Measurements from ENCODE around the gene MGAT5. TPM values are rescaled to one million over a fixed set of nuclear protein-coding genes. Genes with fewer than 3 reads are reported as not detected.
A peak's percentile ranks its signal among the peaks of the same experiment; 100 is the strongest.

MGAT5 gene
- total RNA-seq, 1 experiment from 2014 or later, result 34.0 TPM

- Histone ChIP-seq H3K27me3 (ENCODE audit: insufficient read depth, low read length) (no peaks in the 10 kb centered on the region), H3K4me1 (ENCODE audit: control insufficient read depth in 1 of 2, insufficient read depth in 2 of 2, low read length in 2 of 2) (no peaks in the 10 kb centered on the region; a peak in 1 of 4 replicates), H3K4me2 (ENCODE audit: low read length) (no peak overlapping the region), H3K9me2 (ENCODE audit: insufficient read depth) (no peaks in the 10 kb centered on the region), H2AFZ (ENCODE audit: low read depth, low read length, poor library complexity, severe bottlenecking) (no peak overlapping the region), H3K79me2 (ENCODE audit: insufficient read depth, low read length) (no peaks in the 10 kb centered on the region), H3K9ac (ENCODE audit: low read length) (no peak overlapping the region), H3K36me3 (ENCODE audit: control insufficient read depth in 1 of 2, insufficient read depth in 2 of 2, low read length in 2 of 2) (no peaks in the 10 kb centered on the region), H4K20me1 (ENCODE audit: insufficient read depth) (no peaks in the 10 kb centered on the region), H3K4me3 (replicated peaks in 1 of 2; ENCODE audit: low read depth in 1 of 2, low read length in 2 of 2) (no peak overlapping the region), H3K27ac (ENCODE audit: low read depth, low read length) (no peak overlapping the region), H3K9me3 (ENCODE audit: control insufficient read depth in 1 of 2, insufficient read depth in 1 of 2, low read depth in 1 of 2, low read length in 2 of 2) (no peaks in the 10 kb centered on the region)
- CTCF ChIA-PET, result no interaction called here
- no peak for TF ChIP-seq POLR2A (IDR thresholded peaks at IDR 0.05; ENCODE audit: borderline replicate concordance, extremely low read depth, insufficient read depth, insufficient read length)
- TF ChIP-seq ZNF274 (IDR thresholded peaks at IDR 0.05; ENCODE audit: low read depth, low read length), result no peak
- ATAC-seq (0 out of 2 replicates have a peak, but pooled peaks have one; percentile 33), DNase-seq (ENCODE audit: low read depth, low spot score) (no peak)
- BruUV-seq (replicated peaks), result no TSS peak
- intact Hi-C loops (cut with micrococcal nuclease), result no loop called here
- RAD21 ChIA-PET (ENCODE audit: low non-redundant PET in 1 of 2, low total read pairs in 2 of 2, uncharacterized antibody in 2 of 2, unreplicated experiment in 2 of 2), result no interaction called here
- POLR2A ChIA-PET, result no interaction called here
These were observed 114.3 kb downstream of the MGAT5 start for GRCh38 chr2:134368009-134368817.

- no peak for DNase-seq (ENCODE audit: low read depth, low spot score)
- Histone ChIP-seq H3K9me3 (ENCODE audit: control insufficient read depth in 1 of 2, insufficient read depth in 1 of 2, low read depth in 1 of 2, low read length in 2 of 2) (no peaks in the 10 kb centered on the region), H3K9me2 (ENCODE audit: insufficient read depth) (no peaks in the 10 kb centered on the region), H3K27me3 (ENCODE audit: insufficient read depth, low read length) (no peaks in the 10 kb centered on the region), H3K4me1 (ENCODE audit: control insufficient read depth in 1 of 2, insufficient read depth in 2 of 2, low read length in 2 of 2) (no peaks in the 10 kb centered on the region; a peak in 1 of 4 replicates), H3K4me3 (replicated peaks in 1 of 2; ENCODE audit: low read depth in 1 of 2, low read length in 2 of 2) (no peak overlapping the region), H3K4me2 (ENCODE audit: low read length) (no peak overlapping the region), H4K20me1 (ENCODE audit: insufficient read depth) (no peaks in the 10 kb centered on the region), H2AFZ (ENCODE audit: low read depth, low read length, poor library complexity, severe bottlenecking) (no peak overlapping the region), H3K9ac (ENCODE audit: low read length) (no peak overlapping the region), H3K79me2 (ENCODE audit: insufficient read depth, low read length) (no peaks in the 10 kb centered on the region), H3K27ac (ENCODE audit: low read depth, low read length) (no peak overlapping the region), H3K36me3 (ENCODE audit: control insufficient read depth in 1 of 2, insufficient read depth in 2 of 2, low read length in 2 of 2) (no peaks in the 10 kb centered on the region)
- no TSS peak for BruUV-seq (replicated peaks)
- ChIA-PET POLR2A (no interaction called here), CTCF (no interaction called here), RAD21 (ENCODE audit: low non-redundant PET in 1 of 2, low total read pairs in 2 of 2, uncharacterized antibody in 2 of 2, unreplicated experiment in 2 of 2) (no interaction called here)
- intact Hi-C loops (cut with micrococcal nuclease), result no loop called here
- ATAC-seq, result no peak
- TF ChIP-seq EGR1 (IDR thresholded peaks at IDR 0.05; ENCODE audit: low read depth) (no peak), MAX (IDR thresholded peaks at IDR 0.05) (no peak), POLR2A (IDR thresholded peaks at IDR 0.05; ENCODE audit: borderline replicate concordance, extremely low read depth, insufficient read depth, insufficient read length) (no peak), ZFX (IDR thresholded peaks at IDR 0.05) (no peak), SRF (IDR thresholded peaks at IDR 0.05; ENCODE audit: low read depth) (no peak), YY1 (IDR thresholded peaks at IDR 0.05; ENCODE audit: extremely low read depth, insufficient replicate concordance, low read depth, low read length) (no peak), FOSL1 (IDR thresholded peaks at IDR 0.05; ENCODE audit: low read depth) (no peak), TCF7L2 (IDR thresholded peaks at IDR 0.05; ENCODE audit: borderline replicate concordance, extremely low read depth, insufficient read depth, insufficient read length) (no peak), SP1 (IDR thresholded peaks at IDR 0.05; ENCODE audit: low read depth) (no peak), EZH2 (IDR thresholded peaks at IDR 0.05) (no peak), RAD21 (IDR thresholded peaks at IDR 0.05; ENCODE audit: low read depth) (no peak), CTCF (IDR thresholded peaks at IDR 0.05 in 2 of 3, conservative IDR thresholded peaks at IDR 0.05 in 1 of 3; ENCODE audit: borderline replicate concordance in 1 of 3, insufficient read depth in 1 of 3, low read depth in 2 of 3, low read length in 2 of 3) (no peak), ZBTB33 (IDR thresholded peaks at IDR 0.05; ENCODE audit: extremely low read depth, insufficient replicate concordance, low read length) (no peak)
These were observed 115.5 kb downstream of the MGAT5 start for GRCh38 chr2:134369220-134369902.

Measured in HCT116 (cell line).